Amniotic epithelial cell (primary cell): ENCODE data around the gene HSPB6.
"Not testable (repeated sequence)": the region's sequence is repeated elsewhere in the genome, so short reads cannot be mapped to it uniquely, and the experiment has no call there.

Experiments used
- DNase-seq: peaks from one replicate; pipeline ENCODE4 v3.0.0-alpha.2; 2010; ENCODE audit warnings: low read depth

Gene HSPB6

DNA sequence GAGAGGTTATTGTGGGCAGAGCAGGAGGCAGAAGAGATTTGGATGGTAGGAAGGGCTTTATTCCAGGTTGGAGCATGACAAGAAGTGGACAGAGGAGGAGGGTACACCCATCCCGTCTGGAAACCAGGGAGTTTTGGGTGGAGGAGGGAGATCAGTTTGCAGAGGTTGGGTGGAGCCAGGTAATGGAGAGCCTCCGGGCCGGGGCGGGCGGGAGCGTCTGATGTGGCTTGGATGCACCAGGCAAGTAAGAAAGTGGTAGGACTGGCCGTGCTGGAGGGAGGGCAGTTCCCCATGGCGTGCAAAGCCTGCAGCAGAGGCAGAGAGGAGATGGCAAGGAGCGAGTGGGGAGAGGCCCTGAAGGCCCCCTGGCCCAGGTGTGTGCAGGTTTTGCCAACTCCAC, 25.5 kb downstream of the HSPB6 start:
- no peak for DNase-seq

DNA sequence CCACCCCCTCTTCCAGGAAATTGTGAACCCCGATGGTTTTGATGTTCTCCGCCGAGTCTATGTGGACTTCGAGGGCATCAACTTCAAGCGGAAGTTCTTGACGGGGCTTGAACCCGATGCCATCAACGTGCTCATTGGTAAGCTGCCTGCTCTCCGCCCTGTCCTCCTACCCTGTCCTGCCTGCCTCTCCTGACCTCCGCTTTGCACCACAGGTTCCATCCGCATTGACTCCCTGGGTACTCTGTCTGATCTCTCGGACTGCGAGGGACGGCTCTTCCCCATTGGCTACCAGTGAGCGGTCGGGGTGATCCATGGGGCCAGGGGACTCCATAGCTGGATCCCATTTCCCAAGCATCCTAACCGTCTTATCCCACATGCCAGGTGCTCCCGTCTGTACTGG, 26.5 kb downstream of the HSPB6 start:
- DNase-seq, result no peak

DNA sequence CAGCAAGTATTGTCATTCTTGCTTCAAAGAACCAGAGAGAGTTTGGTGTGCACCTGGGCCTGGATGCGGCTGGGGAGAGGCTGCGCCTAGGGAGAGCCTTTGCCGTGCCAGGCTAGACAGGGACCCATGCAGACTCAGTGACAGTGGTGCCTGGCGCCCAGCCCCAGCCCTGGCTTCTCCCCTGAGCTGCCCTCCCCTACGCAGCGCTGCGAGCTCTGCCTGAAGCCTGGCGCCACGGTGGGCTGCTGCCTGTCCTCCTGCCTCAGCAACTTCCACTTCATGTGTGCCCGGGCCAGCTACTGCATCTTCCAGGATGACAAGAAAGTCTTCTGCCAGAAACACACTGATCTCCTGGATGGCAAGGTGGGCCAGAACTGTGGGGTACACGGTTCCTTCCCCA, 27.1 kb downstream of the HSPB6 start:
- no peak for DNase-seq

DNA sequence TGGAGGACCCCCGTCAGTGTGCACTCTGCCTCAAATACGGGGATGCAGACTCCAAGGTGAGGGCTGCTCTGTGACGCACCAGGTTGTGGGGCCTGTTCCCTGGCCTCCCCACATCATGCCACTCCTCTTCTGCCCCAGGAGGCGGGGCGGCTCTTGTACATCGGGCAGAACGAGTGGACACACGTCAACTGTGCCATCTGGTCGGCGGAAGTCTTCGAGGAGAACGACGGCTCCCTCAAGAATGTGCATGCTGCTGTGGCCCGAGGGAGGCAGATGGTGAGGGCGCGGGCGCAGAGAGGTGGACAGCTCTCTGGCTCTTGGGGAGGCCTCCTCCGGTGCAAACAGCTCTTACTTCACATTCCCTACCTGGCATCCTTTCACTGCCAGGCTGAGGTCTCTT, 27.8 kb downstream of the HSPB6 start:
- DNase-seq, result no peak

DNA sequence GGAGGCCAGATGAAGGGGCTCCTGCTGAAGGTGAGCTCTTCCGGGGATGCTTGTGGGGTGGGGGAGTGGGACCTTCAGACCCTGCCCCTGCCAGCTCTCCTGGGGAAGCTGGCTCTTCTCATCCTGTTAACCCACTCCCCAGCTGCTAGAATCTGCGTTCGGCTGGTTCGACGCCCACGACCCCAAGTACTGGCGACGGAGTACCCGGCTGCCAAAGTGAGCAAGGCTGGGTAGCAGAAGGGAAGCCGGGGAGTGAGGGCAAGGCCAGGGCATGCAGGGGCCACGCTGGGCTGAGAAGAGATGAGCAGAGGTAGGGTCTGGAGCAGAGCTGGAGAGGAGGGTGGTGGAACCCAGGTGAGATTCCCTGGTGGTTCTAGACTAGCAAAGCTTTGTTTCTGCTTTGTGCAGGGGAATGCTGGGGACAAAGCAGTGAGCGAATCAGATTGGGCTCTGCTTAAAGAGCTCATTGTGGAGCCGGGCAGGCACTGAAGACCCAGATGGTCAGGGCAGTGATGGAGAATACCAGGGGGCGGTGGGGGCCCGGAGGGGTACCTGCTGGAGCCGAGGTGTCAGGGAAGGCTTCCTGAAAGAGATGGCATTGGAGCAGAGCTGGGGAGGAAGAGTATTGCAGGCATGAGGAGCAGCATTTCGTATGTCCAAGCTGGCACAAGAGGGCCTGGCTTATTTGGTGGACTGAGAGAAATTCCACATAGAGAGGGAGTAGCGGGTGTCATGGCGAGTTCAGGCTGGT, 28.7 kb downstream of the HSPB6 start:
- no peak for DNase-seq

DNA sequence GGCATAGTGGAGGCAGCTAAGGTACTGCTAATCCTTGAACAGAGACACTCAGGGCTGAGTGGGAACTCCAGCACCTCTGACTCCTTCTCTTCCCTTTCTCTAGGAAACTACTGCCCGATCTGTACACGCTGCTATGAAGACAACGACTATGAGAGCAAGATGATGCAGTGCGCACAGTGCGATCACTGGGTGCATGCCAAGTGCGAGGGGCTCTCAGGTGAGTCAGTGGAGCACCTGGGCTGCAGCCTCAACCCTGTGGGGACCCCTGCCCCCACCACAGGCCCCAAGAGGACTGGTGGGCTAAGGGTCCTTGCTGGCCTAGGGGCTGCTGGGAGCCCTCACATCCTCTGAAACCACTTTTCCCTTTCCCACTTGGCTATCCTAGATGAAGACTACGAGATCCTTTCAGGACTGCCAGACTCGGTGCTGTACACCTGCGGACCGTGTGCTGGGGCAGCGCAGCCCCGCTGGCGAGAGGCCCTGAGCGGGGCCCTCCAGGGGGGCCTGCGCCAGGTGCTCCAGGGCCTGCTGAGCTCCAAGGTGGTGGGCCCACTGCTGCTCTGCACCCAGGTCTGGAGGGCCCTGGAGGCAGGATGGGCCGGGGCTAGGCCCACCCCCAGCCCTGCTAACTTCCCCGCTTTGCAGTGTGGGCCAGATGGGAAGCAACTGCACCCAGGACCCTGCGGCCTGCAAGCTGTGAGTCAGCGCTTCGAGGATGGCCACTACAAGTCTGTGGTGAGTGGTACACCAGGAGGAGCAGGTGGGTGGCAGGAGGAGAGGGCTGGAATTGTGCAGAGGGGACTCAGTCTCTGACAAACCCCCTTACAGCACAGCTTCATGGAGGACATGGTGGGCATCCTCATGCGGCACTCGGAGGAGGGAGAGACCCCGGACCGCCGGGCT, 29.5 kb downstream of the HSPB6 start:
- DNase-seq, result no peak

DNA sequence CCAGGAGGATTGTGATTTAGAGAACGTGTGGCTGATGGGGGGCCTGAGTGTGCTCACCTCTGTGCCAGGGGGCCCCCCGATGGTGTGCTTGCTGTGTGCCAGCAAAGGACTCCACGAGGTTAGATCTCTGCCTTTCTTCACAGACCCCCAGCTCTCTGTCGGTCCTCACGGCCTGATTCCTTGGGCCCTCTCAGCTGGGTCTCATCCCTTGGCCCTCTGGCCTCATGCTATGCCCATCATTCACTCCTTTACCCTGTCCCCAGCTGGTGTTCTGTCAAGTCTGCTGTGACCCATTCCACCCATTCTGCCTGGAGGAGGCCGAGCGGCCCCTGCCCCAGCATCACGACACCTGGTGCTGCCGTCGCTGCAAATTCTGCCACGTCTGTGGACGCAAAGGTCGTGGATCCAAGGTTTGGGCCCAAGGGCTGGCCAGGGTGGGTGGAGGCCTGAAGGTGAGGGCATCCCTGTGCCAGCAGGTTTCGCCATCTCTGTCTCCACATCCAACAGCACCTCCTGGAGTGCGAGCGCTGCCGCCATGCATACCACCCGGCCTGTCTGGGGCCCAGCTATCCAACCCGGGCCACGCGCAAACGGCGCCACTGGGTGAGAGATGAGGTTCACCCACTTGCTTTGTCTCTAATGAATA, 31.5 kb downstream of the HSPB6 start:
- no peak for DNase-seq

DNA sequence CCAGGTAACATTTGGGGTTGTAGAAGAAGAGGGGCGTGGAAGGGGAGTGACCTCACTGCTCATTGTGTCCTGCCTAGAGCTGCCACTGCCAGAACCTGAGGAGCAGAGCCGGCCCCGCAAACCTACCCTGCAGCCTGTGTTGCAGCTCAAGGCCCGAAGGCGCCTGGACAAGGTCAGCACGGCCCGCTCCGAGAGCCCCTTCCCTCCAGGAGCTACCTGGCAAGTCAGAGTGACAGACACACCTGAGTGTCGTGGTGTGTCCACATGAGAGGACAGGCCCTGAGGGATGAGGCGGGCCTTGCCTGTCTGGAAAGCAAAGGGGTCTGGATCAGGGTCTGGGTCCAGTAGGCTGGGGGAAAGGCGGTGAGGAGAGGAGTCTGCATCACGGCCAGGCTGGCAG, 32.3 kb downstream of the HSPB6 start:
- no peak for DNase-seq

DNA sequence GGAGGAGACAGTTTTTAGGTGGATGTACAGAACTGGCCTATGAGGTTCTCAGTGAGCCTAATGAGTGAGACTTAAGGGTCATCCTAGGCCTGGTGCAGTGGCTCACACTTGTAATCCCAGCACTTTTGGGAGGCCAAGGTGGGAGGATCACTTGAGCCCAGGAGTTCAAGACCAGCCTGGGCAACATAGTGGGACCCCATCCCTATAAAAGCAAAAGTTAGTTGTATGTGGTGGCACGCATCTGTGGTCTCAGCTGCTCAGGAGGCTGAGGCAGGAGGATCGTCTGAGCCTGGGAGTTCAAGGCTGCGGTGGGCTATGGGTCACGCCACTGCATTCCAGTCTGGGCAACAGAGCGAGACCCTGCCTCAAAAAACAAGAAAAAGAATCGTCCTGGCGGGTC, 32.7 kb downstream of the HSPB6 start:
- not testable (repeated sequence) for DNase-seq

DNA sequence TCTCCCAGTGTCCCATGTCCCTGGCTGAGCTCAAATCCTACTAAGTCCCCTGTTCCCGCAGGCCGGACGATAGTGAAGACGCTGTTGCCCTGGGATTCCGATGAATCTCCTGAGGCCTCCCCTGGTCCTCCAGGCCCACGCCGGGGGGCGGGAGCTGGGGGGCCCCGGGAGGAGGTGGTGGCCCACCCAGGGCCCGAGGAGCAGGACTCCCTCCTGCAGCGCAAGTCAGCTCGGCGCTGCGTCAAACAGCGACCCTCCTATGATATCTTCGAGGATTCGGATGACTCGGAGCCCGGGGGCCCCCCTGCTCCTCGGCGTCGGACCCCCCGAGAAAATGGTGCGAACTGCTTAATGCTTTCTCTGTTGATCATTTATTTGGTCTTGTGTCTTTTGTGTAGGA, 33.2 kb downstream of the HSPB6 start:
- DNase-seq, result no peak

DNA sequence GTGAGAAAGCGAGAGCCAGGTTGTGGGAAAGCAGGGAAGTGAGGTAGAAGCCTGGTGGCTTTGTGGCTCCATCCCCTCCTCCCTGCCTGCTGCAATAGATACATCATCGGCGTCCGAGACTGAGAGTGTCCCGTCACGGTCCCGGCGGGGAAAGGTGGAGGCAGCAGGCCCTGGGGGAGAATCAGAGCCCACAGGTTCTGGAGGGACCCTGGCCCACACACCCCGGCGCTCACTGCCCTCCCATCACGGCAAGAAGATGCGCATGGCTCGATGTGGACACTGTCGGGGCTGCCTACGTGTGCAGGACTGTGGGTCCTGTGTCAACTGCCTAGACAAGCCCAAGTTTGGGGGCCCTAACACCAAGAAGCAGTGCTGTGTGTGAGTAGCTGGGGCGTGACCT, 33.9 kb downstream of the HSPB6 start:
- no peak for DNase-seq

DNA sequence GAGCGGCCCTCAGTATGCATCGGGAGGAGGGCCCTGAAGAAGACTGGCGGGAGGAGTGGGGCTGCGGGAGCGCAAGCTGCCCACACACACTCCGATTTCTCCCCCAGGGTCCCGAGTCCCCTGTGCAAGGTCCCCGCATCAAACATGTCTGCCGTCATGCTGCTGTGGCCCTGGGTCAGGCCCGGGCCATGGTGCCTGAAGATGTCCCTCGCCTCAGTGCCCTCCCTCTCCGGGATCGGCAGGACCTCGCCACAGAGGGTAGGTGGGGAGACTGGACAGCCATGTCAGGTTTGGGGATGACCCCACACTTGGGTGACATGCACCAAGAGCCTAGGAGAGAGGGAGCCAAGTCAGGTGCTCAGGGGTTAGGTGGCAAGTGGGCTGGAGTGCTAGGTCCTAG, 34.4 kb downstream of the HSPB6 start:
- DNase-seq, result no peak

DNA sequence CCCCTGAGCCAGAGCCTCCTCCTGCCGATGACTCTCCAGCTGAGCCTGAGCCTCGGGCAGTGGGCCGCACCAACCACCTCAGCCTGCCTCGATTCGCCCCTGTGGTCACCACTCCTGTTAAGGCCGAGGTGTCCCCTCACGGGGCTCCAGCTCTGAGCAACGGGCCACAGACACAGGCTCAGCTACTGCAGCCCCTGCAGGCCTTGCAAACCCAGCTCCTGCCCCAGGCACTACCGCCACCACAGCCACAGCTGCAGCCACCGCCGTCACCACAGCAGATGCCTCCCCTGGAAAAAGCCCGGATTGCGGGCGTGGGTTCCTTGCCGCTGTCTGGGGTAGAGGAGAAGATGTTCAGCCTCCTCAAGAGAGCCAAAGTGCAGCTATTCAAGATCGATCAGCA, 35.5 kb downstream of the HSPB6 start:
- no peak for DNase-seq

DNA sequence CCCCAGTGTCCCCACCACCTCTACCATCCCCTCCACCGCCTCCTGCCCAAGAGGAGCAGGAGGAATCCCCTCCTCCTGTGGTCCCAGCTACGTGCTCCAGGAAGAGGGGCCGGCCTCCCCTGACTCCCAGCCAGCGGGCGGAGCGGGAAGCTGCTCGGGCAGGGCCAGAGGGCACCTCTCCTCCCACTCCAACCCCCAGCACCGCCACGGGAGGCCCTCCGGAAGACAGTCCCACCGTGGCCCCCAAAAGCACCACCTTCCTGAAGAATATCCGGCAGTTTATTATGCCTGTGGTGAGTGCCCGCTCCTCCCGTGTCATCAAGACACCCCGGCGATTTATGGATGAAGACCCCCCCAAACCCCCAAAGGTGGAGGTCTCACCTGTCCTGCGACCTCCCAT, 36.2 kb downstream of the HSPB6 start:
- DNase-seq, result no peak

DNA sequence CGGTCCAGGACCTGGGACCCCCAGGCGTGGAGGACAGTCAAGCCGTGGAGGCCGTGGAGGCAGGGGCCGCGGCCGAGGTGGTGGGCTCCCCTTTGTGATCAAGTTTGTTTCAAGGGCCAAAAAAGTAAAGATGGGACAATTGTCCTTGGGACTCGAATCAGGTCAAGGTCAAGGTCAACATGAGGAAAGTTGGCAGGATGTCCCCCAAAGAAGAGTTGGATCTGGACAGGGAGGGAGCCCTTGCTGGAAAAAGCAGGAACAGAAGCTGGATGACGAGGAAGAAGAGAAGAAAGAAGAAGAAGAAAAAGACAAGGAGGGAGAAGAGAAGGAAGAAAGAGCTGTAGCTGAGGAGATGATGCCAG, 36.7 kb downstream of the HSPB6 start:
- DNase-seq, result no peak

DNA sequence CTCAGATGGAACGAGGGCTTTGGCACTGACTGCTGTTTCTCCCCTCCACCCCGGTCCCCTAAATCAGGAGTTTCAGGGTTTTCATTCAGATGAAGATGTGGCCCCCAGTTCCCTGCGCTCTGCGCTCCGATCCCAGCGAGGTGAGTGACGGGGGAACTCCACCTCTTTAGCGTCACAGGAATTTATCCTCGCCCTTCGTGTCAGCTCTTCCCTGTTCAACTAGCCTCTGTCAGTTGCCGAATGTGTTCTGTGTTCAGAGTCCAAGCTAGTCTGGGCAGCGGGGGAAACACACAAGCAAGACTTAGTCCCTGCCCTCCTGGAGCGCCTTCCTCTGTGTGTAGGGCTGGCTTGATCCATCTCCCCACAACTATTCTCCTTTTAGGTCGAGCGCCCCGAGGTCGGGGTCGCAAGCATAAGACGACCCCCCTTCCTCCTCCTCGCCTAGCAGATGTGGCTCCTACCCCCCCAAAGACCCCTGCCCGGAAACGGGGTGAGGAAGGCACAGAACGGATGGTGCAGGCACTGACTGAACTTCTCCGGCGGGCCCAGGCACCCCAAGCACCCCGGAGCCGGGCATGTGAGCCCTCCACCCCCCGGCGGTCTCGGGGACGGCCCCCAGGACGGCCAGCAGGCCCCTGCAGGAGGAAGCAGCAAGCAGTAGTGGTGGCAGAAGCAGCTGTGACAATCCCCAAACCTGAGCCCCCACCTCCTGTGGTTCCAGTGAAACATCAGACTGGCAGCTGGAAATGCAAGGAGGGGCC, 37.2 kb downstream of the HSPB6 start:
- DNase-seq, result no peak

DNA sequence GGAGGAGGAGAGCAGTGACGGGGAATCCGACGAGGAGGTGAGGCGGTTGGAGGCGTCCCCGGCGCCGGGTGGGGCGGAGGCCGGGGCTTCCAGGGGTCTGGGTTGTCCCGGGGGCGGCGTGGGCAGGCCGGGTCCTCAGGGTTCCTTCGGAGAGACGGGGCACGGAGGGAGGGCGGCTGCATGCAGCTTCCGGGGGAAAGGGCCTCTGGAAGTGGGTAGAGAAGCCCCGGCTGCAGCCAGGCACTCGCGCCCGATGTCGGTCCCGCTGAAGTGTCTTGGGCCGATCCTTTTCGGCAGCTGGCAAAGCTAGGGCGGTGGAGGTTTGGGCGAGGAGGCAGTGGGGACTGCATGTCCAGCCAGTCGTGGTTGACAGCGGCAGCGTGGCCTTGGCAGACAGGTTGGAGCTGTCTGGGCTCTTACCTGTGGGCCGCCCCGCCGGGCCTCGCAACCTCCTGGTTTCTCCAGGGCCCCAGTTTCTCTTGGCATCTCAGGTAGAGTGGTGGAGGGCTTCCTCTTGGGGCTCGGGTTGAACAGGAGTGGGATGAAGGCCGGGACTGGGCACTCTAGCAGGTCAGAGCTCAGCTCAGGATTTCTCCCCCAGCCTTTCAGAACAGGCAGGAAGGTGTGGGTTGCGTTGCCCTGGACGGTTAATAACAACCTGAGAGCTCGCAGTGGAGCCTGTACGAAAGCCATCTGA, 38.3 kb downstream of the HSPB6 start:
- DNase-seq, result no peak

DNA sequence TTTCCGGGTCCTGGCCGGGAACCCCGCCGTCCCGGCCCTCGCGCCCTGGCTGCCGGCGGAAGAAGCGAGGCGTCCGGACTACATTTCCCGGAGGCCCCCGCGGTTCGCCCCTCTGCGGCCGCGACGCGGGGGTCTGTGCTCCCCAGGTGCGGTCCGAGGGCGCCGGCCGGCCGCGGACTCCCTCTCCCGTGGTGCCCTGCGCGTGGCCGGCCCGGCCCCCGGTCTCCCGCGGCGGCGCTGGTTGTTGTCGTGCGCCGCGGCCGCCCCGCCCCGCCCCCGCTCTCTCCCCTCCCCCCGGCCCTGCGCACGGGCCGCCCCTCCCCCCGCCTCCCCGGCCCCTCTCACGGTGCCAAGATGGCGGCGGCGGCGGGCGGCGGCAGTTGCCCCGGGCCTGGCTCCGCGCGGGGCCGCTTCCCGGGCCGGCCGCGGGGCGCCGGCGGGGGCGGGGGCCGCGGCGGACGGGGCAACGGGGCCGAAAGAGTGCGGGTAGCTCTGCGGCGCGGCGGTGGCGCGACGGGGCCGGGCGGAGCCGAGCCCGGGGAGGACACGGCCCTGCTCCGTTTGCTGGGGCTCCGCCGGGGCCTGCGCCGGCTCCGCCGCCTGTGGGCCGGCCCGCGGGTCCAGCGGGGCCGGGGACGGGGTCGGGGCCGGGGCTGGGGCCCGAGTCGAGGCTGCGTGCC, 39.0 kb downstream of the HSPB6 start, which contains the start of gene KMT2B:
Gene KMT2B (plus strand): TSS at position 339 of the 680 bp plus-strand sequence. CDS start 16 bp downstream, at position 355.
- no peak for DNase-seq

DNA sequence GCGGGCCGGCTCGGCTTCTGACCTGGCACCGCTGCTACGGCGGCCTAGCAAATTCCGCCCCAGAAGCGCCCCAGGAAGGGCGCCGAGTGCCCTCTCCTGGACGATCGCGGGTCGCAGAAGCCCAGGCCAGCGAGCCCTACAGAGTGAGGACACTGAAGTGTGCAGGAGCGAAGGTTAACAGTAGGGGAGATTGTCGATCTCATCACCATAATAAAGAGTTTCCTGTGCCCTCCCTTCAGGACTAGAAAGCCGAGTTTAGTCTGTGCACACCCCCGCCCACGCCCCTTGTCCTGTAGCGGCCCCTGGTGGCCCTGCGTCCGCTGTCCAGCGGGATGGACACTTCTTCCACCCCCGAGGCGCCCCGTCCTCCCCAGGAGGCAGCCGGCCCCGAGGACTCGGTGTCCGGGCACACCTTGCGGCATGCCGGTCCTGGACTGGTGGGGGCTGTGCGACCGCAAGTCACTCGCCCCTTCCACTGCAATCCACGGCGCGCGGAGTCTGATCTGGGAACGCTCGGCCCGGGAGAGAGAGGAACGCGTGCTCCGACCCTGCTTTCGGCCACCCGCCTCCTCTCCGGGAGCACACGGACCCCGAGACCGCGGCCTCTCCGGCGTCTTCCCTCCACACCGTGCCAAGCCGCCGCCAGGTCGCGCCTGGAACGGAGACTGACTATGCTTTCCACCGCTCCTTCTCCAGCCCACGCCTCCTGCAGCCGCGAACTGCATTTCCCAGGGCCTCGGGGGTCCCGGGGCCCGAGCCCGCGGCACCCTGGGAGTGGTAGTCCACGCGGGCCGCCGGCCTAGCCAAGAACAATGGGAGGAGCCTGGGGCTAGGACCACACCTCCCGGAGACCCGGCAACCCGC, 39.8 kb downstream of the HSPB6 start:
- DNase-seq, result peak; percentile 94
